GM13977 (cell line): ENCODE results near the gene BCAS3.

Source experiments
- DNase-seq: peaks from one replicate; pipeline ENCODE4 v3.0.0; 2012; ENCODE audit warnings: low spot score
- in situ Hi-C: fragments of 300-500 bp; cut with MboI; formaldehyde crosslinking; loops from one replicate; pipeline ENCODE4 v1.12.0; 2022; ENCODE audit warnings: low sequenced_read_pairs, low pct_unique_long_range_greater_than_20kb, mixed read lengths, inconsistent platforms; ENCODE audit not compliant: unreplicated experiment
- TF ChIP-seq, protein P1 (sequence below): IDR thresholded peaks from 2 replicates; pipeline ENCODE4 v1.5.1; 2012; ENCODE audit warnings: mild to moderate bottlenecking, control low read depth; ENCODE audit not compliant: insufficient read depth; ENCODE audit errors: extremely low read depth, missing control alignments

BCAS3 gene

DNA sequence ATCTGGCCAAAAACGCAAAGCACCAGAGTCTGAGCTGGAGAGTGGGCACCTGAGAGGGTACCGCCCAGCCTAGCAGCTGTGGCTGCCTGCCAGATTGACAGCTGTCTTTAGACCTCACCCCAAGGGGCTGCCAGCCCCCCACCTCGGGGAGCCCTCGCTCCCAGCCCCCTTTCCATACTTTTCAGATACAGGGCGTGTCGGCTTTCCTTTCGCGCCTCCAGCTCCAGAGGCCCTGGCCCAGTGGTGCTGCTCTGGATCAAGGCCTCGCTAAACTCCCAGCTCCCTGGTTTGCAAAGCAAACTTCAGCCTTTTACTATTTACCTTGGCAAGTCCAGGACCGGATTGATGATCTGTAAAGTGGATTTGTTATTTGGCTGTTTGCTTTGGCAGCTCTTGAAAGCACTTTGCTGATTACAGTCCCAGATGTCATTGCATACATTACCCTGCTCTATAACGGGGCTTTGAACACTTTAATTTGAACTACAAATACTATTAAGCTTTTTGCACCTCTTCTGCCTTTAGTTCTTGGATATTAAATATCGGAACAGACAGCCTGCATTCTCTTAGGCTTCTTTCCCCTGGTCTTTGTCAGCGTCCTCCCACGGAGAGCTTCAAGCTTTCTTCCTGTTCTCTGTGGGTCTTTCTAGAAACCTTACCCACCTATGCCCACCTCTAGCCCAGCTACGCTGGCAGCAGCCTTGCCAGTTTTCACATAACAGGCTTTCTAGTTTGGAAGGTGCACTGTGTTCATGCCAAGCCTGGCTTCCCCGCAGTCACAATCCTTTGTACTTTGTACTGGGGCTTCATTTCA, 658.4 kb downstream of the BCAS3 start:
- DNase-seq = no peak
- TF ChIP-seq, protein P1, sequence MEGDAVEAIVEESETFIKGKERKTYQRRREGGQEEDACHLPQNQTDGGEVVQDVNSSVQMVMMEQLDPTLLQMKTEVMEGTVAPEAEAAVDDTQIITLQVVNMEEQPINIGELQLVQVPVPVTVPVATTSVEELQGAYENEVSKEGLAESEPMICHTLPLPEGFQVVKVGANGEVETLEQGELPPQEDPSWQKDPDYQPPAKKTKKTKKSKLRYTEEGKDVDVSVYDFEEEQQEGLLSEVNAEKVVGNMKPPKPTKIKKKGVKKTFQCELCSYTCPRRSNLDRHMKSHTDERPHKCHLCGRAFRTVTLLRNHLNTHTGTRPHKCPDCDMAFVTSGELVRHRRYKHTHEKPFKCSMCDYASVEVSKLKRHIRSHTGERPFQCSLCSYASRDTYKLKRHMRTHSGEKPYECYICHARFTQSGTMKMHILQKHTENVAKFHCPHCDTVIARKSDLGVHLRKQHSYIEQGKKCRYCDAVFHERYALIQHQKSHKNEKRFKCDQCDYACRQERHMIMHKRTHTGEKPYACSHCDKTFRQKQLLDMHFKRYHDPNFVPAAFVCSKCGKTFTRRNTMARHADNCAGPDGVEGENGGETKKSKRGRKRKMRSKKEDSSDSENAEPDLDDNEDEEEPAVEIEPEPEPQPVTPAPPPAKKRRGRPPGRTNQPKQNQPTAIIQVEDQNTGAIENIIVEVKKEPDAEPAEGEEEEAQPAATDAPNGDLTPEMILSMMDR = no peak
- in situ Hi-C loops = no loop called here

DNA sequence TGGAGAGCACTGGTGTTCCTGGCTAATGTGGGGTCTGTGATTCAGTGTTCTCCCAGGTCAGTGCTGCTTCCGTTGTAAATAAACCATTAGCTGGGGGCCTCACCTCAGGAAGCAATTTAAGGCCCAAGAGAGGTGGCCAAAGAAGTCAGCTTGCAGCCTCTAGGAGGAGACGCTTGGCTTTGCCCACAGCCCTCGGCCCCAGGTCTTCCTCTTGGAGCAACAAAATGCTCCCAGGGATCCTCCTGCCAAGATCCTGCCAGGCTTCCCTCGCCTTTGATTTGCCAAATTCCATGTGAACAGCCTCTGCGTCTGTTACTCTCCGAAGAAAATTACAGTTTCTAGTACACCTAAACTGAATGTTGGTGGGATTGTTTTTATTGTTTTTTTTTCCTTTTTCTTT, 659.6 kb downstream of the BCAS3 start:
- TF ChIP-seq, protein P1 = no peak
- no peak for DNase-seq
- in situ Hi-C loops = no loop called here

DNA sequence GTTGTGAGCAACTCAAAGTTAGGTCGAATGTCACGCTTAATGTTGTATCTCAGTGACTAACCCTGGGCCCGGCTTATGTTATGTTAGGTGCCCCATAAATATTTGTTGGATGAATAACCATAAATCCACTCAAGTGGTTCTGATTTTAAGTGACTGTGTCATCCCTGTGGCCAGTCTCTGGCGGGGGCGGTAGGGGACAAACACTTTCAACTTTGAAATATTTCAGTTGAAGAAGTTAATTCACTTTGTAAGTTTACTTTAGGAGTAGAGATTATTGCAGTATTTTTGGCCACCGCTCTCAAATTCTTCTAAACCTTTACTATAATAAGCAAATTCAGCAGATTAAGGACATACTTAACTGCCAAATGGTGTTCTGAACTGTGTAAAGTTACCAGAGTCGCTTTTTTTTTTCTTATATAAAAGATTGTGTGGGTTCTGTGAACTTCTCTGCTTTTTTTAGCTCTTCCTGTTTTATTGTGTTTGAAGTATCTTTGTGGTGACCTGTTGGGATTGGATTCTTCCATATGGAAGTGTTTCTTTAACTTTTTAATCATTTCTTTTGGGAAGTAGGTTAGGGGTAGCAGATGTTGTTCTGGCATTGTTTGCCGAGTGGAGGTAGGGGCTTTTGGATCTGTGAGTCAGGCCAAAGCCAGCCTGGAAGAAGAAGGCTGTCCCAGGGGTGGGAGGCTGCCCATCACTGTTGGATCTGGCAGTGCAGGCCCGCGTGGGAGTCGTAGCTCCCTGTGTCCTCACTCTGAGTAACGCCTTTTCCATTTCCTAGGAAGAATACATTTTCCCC, 660.5 kb downstream of the BCAS3 start:
- TF ChIP-seq, protein P1 = no peak
- in situ Hi-C loops = no loop called here
- DNase-seq = no peak

DNA sequence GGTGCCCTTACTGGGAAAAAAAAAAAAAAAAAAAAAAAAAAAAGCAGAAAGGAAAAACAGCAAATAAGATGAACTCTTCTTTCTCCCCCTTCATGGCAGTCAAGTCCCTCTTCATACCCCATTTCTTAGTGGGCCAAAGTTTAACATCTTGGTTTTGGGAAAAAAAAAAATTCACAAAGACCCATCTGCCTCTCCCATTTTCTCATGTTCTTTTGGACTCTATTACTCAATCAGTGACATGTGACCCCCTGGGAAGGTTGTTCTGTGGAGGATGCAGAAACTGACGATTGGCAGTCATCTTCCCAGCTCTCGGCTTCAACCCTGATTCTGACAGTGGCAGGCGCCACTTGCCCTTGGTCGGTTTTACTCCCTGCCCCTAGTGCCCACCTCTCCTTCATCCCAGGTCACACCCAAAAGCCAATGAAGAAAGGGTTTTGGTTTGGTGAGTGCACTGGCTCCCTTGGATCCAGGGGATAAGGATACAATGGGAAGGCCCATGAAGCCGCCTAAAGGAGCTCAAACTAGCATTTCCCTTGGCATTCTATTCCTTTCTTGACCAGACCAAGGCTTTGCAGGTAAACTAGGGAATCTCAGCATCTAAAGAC, 661.3 kb downstream of the BCAS3 start:
- in situ Hi-C loops = no loop called here
- no peak for DNase-seq
- TF ChIP-seq, protein P1 = no peak

DNA sequence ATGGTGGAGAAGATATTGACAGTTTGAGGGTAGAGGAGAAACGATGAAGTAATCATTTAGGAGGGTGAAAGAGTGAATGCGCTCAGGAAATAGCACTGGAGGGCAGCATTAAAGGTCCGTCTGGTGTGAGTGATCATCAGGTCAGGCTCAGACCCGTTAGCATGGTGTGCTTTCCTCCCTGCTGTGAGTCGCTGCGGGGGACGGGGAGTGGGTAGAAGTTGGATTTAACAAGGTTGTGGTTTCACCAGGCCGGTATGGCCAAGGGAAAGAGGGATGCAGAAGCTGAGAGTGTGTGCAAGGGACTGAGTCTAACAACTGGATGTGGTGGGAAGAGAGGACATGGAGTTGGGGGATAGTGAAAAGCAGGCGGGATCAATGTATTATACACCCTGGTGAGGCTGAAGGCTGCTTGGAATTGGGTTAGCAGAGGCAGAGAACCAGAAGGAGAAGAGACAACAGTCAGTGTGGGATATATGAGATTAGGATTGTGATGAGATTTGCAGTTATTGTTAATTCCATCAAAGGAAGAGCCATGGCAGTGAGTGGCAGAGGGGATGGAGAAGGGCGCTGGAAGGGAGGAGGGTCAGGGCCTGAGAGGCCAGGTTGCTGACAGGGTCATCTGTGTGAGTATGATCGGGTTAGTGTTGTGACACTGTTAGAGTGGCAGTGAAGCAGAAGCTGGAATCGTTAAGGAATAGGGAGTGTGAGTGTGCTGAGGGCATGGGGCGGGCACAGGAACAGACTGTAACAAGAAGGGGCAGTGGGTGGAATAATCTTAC, 663.0 kb downstream of the BCAS3 start:
- in situ Hi-C loops = no loop called here
- TF ChIP-seq, protein P1 = no peak

DNA sequence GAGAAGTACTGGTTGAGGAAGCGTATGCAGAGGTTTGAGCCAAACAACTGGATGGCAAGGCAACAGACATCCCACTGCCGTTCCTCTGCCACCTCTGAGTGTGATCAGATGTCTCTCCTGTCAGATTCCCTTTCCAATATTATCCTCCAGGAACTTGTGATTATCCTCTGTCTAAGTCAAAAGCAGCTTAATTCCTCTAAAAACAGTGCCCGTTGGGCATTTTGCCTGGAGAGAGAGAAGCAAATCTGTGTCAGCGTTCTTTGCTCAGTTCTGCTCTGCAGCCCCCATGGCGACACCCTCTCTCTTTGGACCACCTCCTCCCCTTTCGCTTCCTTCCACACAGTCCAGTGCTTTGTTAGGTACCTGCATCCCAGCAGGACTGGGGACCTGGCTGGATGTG, 665.9 kb downstream of the BCAS3 start:
- in situ Hi-C loops = no loop called here
- DNase-seq = no peak
- TF ChIP-seq, protein P1 = no peak

More for the DNA sequence above, 663.0 kb downstream of the BCAS3 start:
- DNase-seq = no peak
